Tongue (tissue), 2 donors: ENCODE data around the gene ZNF775. TPM values are rescaled to one million over a fixed set of nuclear protein-coding genes. Genes with fewer than 3 reads are reported as not detected.
A peak's percentile ranks its signal among the peaks of the same experiment; 100 is the strongest.

Source experiments
- DNase-seq: peaks from one replicate; pipeline ENCODE4 v3.0.0-alpha.2; 2015
- total RNA-seq: library from RNA; depleted of rRNA; stranded (reverse); fragments of >200 nt; gene quantifications from one replicate; pipeline ENCODE4 v1.2.3, GENCODE V29; 2014

ZNF775 gene
- total RNA-seq, 1 donor from 2014 or later, result 17.1 TPM

GRCh38 chr7:150412518-150413488 lies 33.7 kb downstream of the ZNF775 start:
- DNase-seq, result no peak

- no peak for DNase-seq
These were observed 34.5 kb downstream of the ZNF775 start for GRCh38 chr7:150413640-150414081.

- no peak for DNase-seq
These were observed 36.3 kb downstream of the ZNF775 start for GRCh38 chr7:150415161-150416153.

GRCh38 chr7:150417239-150417638 lies 38.1 kb downstream of the ZNF775 start:
- no peak for DNase-seq

- no peak for DNase-seq
These were observed 38.7 kb downstream of the ZNF775 start for GRCh38 chr7:150417863-150418262.

GRCh38 chr7:150420242-150420641 lies 41.1 kb downstream of the ZNF775 start:
- DNase-seq, result no peak

GRCh38 chr7:150420987-150421674 lies 42.0 kb downstream of the ZNF775 start:
- peak; percentile 90 for DNase-seq

GRCh38 chr7:150421831-150422230 lies 42.7 kb downstream of the ZNF775 start:
- DNase-seq, result no peak

GRCh38 chr7:150425670-150426069 lies 46.5 kb downstream of the ZNF775 start:
- no peak for DNase-seq

GRCh38 chr7:150428671-150429451 lies 49.7 kb downstream of the ZNF775 start:
- peak; percentile 79 for DNase-seq

GRCh38 chr7:150429699-150430098 lies 50.6 kb downstream of the ZNF775 start:
- DNase-seq, result no peak

- no peak for DNase-seq
These were observed 51.4 kb downstream of the ZNF775 start for GRCh38 chr7:150430465-150431085.

- no peak for DNase-seq
These were observed 52.9 kb downstream of the ZNF775 start for GRCh38 chr7:150431839-150432658.

- DNase-seq, result no peak
These were observed 54.1 kb downstream of the ZNF775 start for GRCh38 chr7:150432915-150433892.

- no peak for DNase-seq
These were observed 55.1 kb downstream of the ZNF775 start for GRCh38 chr7:150434240-150434639.

GRCh38 chr7:150435047-150435389 lies 55.9 kb downstream of the ZNF775 start:
- no peak for DNase-seq

- DNase-seq, result no peak
These were observed 56.4 kb downstream of the ZNF775 start for GRCh38 chr7:150435390-150436073.

- DNase-seq, result no peak
These were observed 60.8 kb downstream of the ZNF775 start for GRCh38 chr7:150439967-150440366.
